HepG2 (cell line): ENCODE measurements around the gene NGDN. TPM values are rescaled to one million over a fixed set of nuclear protein-coding genes. Genes with fewer than 3 reads are reported as not detected.
A peak's percentile ranks its signal among the peaks of the same experiment; 100 is the strongest.

Source experiments
- ATAC-seq: fragments of 200-7000 bp; cut with Tn5 transposase; 3 replicates; pipeline ENCODE4 v1.9.1; 2020; ENCODE audit warnings: mild to moderate bottlenecking, moderate library complexity
- BruUV-seq: library from RNA; stranded (reverse); fragments of 400-500 nt; replicated peaks from 2 replicates; lab custom pipeline; 2021; lab: Mats Ljungman, UMichigan
- CTCF ChIA-PET: fragments of 300-600 bp; formaldehyde crosslinking; extraction: SDS; loops from one replicate; lab custom pipeline; 2021; ENCODE audit warnings: low total read pairs, inconsistent platforms, low intra/inter-chr PET ratio; lab: Yijun Ruan, JAX
- POLR2A ChIA-PET: fragments of 350-600 bp; sonication (Branson Sonifier 250); formaldehyde crosslinking; loops from one replicate; lab custom pipeline; 2020; ENCODE audit warnings: antibody characterized with exemption, inconsistent platforms; lab: Yijun Ruan, JAX
- DNase-seq: peaks from one replicate; pipeline ENCODE4 v3.0.0-alpha.2; 2015; ENCODE audit warnings: low spot score
- FAIRE-seq: peaks from 3 replicates; lab custom pipeline; 2011; peaks lifted over from hg19 to GRCh38; lab: Jason Lieb, UNC
- H2AFZ ChIP-seq: one replicate; pipeline ENCODE4 v1.6.1; 2011; ENCODE audit warnings: low read length, inconsistent platforms
- H3K27ac ChIP-seq: fragments of 300-600 bp; 3 replicates; pipeline ENCODE4 v1.8.0; 2011; ENCODE audit warnings: mixed run types, mild to moderate bottlenecking, mixed read lengths, low read length, inconsistent platforms; ENCODE audit not compliant: insufficient read depth; ENCODE audit errors: extremely low read length
- H3K27me3 ChIP-seq, 2 experiments: fragments of 200-600 bp in 1 of 2; 2 replicates in 1 of 2; 3 replicates in 1 of 2; pipeline versions ENCODE4 v1.6.0 to v1.8.0; 2011; ENCODE audit warnings: low read length in 2 of 2, mild to moderate bottlenecking in 2 of 2, moderate library complexity in 2 of 2, inconsistent platforms in 1 of 2; ENCODE audit not compliant: insufficient read depth in 2 of 2, control insufficient read depth in 1 of 2
- H3K36me3 ChIP-seq, 2 experiments: fragments of 200-600 bp in 1 of 2; replicated peaks in 1 of 2; 2 replicates in 1 of 2; 3 replicates in 1 of 2; pipeline versions ENCODE4 v1.5.1 to v1.8.0; 2011; ENCODE audit warnings: low read length in 2 of 2, inconsistent platforms in 1 of 2; ENCODE audit not compliant: insufficient read depth in 2 of 2, control insufficient read depth in 1 of 2
- H3K4me1 ChIP-seq: 2 replicates; pipeline ENCODE4 v1.5.1; 2012; ENCODE audit warnings: low read length, inconsistent platforms; ENCODE audit not compliant: insufficient read depth
- H3K4me2 ChIP-seq: 2 replicates; pipeline ENCODE4 v1.6.0; 2011; ENCODE audit warnings: low read depth, low read length, inconsistent platforms
- H3K4me3 ChIP-seq, 3 experiments: fragments of 200-600 bp in 1 of 3; sonication (generic), shearing (Covaris generic) in 1 of 3; replicated peaks in 1 of 3; 2 replicates each; pipeline ENCODE4 v1.5.1; 2011 to 2016; ENCODE audit warnings: low read length in 3 of 3, inconsistent platforms in 2 of 3, low read depth in 2 of 3, mild to moderate bottlenecking in 2 of 3, control low read depth in 1 of 3, mixed read lengths in 1 of 3; ENCODE audit not compliant: insufficient read depth in 1 of 3
- H3K79me2 ChIP-seq: one replicate; pipeline ENCODE4 v1.6.1; 2011; ENCODE audit warnings: low read length, inconsistent platforms; ENCODE audit not compliant: insufficient read depth
- H3K9ac ChIP-seq: 2 replicates; pipeline ENCODE4 v1.6.0; 2011; ENCODE audit warnings: mild to moderate bottlenecking, low read depth, low read length, inconsistent platforms; ENCODE audit not compliant: insufficient read depth
- H3K9me3 ChIP-seq: 2 replicates; pipeline ENCODE4 v1.5.1; 2012; ENCODE audit warnings: mild to moderate bottlenecking, low read length
- H4K20me1 ChIP-seq: 2 replicates; pipeline ENCODE4 v1.6.0; 2011; ENCODE audit warnings: inconsistent platforms, mild to moderate bottlenecking, low read length, moderate library complexity; ENCODE audit not compliant: insufficient read depth
- ARID2 ChIP-seq: sonication (generic); formaldehyde crosslinking; IDR thresholded peaks from 2 replicates; pipeline ENCODE4 v1.8.1; 2022; ENCODE audit warnings: mild to moderate bottlenecking, missing genetic modification reagents, borderline replicate concordance
- CAMTA2 ChIP-seq: sonication (generic); formaldehyde crosslinking; IDR thresholded peaks from 2 replicates; pipeline ENCODE4 v1.4.0; 2020; ENCODE audit warnings: mild to moderate bottlenecking, missing genetic modification reagents, borderline replicate concordance
- EEA1 ChIP-seq: sonication (generic); formaldehyde crosslinking; IDR thresholded peaks from 2 replicates; pipeline ENCODE4 v1.5.1; 2020; ENCODE audit warnings: mild to moderate bottlenecking, missing genetic modification reagents, borderline replicate concordance
- HNRNPK ChIP-seq: fragments of 200-400 bp; formaldehyde crosslinking; IDR thresholded peaks from 2 replicates; pipeline ENCODE4 v1.6.1; 2018; ENCODE audit warnings: low read length, low read depth, moderate library complexity, mild to moderate bottlenecking; ENCODE audit not compliant: poor library complexity, severe bottlenecking
- PHF5A ChIP-seq: IDR thresholded peaks from one replicate; pipeline ENCODE4 v1.6.1; 2018; ENCODE audit warnings: low read depth, missing genetic modification reagents; ENCODE audit not compliant: unreplicated experiment
- SKIL ChIP-seq: sonication (generic); formaldehyde crosslinking; IDR thresholded peaks from 2 replicates; pipeline ENCODE4 v1.8.0; 2022; ENCODE audit warnings: missing genetic modification reagents, mild to moderate bottlenecking, moderate library complexity, borderline replicate concordance
- SRSF1 ChIP-seq: fragments of 200-400 bp; formaldehyde crosslinking; optimal IDR thresholded peaks from 2 replicates; pipeline ENCODE3; 2017; ENCODE audit warnings: mild to moderate bottlenecking, low read depth, low read length, moderate library complexity
- TARDBP ChIP-seq: sonication (generic); formaldehyde crosslinking; IDR thresholded peaks from 2 replicates; pipeline ENCODE4 v1.8.0; 2022; ENCODE audit warnings: mild to moderate bottlenecking, missing genetic modification reagents
- TOPORS ChIP-seq: sonication (generic); formaldehyde crosslinking; IDR thresholded peaks from 2 replicates; pipeline ENCODE4 v1.8.0; 2023; ENCODE audit warnings: mild to moderate bottlenecking, missing genetic modification reagents
- ZBTB8A ChIP-seq: sonication (generic); formaldehyde crosslinking; IDR thresholded peaks from 2 replicates; pipeline ENCODE4 v1.4.0; 2020; ENCODE audit warnings: mild to moderate bottlenecking, low read depth, missing genetic modification reagents, borderline replicate concordance
- ZNF367 ChIP-seq: sonication (generic); formaldehyde crosslinking; IDR thresholded peaks from 2 replicates; pipeline ENCODE4 v1.4.0; 2020; ENCODE audit warnings: missing genetic modification reagents, borderline replicate concordance
- ZNF512B ChIP-seq: sonication (generic); formaldehyde crosslinking; IDR thresholded peaks from 2 replicates; pipeline ENCODE4 v1.5.1; 2020; ENCODE audit warnings: missing genetic modification reagents, mild to moderate bottlenecking, borderline replicate concordance
- ZNF740 ChIP-seq: sonication (generic); formaldehyde crosslinking; IDR thresholded peaks from 2 replicates; pipeline ENCODE4 v1.4.0; 2020; ENCODE audit warnings: missing genetic modification reagents
- ZNF780A ChIP-seq: sonication (generic); formaldehyde crosslinking; IDR thresholded peaks from 2 replicates; pipeline ENCODE4 v1.8.0; 2022; ENCODE audit warnings: mild to moderate bottlenecking, missing genetic modification reagents, moderate library complexity
- WGBS: methylation state at CpG from one replicate; pipeline ENCODE4 v1.1.6; 2017; ENCODE audit warnings: low lambda C conversion rate; 5-methylcytosine and 5-hydroxymethylcytosine counted together
- in situ Hi-C: cut with HindIII; loops from 2 replicates; pipeline ENCODE4 v1.10.0; 2017; ENCODE audit warnings: low pct_unique_long_range_greater_than_20kb; ENCODE audit not compliant: extremely low pct_ligation_motif_present
- intact Hi-C: fragments of 100-400 bp; cut with micrococcal nuclease; formaldehyde crosslinking; loops from one replicate; pipeline ENCODE4 v1.10.0; 2022; ENCODE audit not compliant: unreplicated experiment
- polyA plus RNA-seq, 8 experiments: library from polyadenylated mRNA; depleted of rRNA in 3 of 8; stranded (reverse) in 7 of 8; unstranded in 1 of 8; fragments of >200 nt; fragmentation: Illumina TruSeq in 4 of 8; extraction: Trizol in 4 of 8; gene quantifications; 2 replicates each; pipeline versions ENCODE4 v1.2.1 to v1.2.3, GENCODE V29; 2011 to 2016; ENCODE audit warnings: low read depth in 4 of 8, missing spikeins in 1 of 8, mixed read lengths in 1 of 8; ENCODE audit not compliant: insufficient read depth in 1 of 8
- total RNA-seq, 5 experiments: library from RNA; depleted of rRNA; stranded (reverse); fragments of >200 nt; fragmentation: Illumina TruSeq; extraction: Trizol; gene quantifications; 2 replicates each; pipeline ENCODE4 v1.2.3, GENCODE V29; 2016; ENCODE audit warnings: low read depth in 1 of 5

Gene NGDN
- total and polyA plus RNA-seq, 2 of the 13 experiments (the other 11 are each of a cell fraction or from before 2014, with no cell fraction given): 154 to 216 TPM

- TF ChIP-seq EEA1 (CRISPR knock-in tag) (no peak), TARDBP (CRISPR knock-in tag) (0 out of 2 replicates have a peak, but pooled peaks have one; percentile 14), ARID2 (CRISPR knock-in tag) (peak; percentile 71; the same call in 1 of the 2 replicates), ZNF512B (no peak), PHF5A (CRISPR knock-in tag) (no peak)
Observed at GRCh38 chr14:23481362-23481970, 12.0 kb downstream of the NGDN start (continued).

- Histone ChIP-seq H3K9ac (no peak overlapping the region), H2AFZ (no peak overlapping the region), H4K20me1 (peaks cover 10% of the 10 kb centered on the region; the same call in 1 of the 2 replicates), H3K9me3 (no peaks in the 10 kb centered on the region), H3K79me2 (no peaks in the 10 kb centered on the region), H3K27ac (no peak overlapping the region), H3K36me3 (peaks cover 36 to 72% of the 10 kb centered on the region in 2 experiments), H3K4me3 (no peak overlapping the region), H3K27me3 (no peaks in the 10 kb centered on the region), H3K4me2 (no peak overlapping the region), H3K4me1 (peaks cover 8% of the 10 kb centered on the region)
- intact Hi-C loops: no loop called here
- ATAC-seq (no peak), FAIRE-seq (no peak), DNase-seq (no peak)
- POLR2A ChIA-PET: interaction anchor here (1.1 to 1.5 kb wide), 3 partner anchors 13 to 79 kb away, joined by 3 to 4 read pairs (median 4); partner anchors contain the start of gene NGDN
- CTCF ChIA-PET: interaction anchor here (3.5 to 9.7 kb wide), 2 partner anchors 58 to 78 kb away, joined by 17 to 275 read pairs; partner anchors contain the start of gene THTPA
- in situ Hi-C loops: loop anchor here (5.0 kb wide), 1 partner anchor 75 kb away; the partner anchor contains the start of gene THTPA
- 91% methylated on average over 7 of the region's 7 CpGs for WGBS
- no TSS peak for BruUV-seq
- TF ChIP-seq ZNF367 (CRISPR knock-in tag) (no peak), SRSF1 (no peak), CAMTA2 (CRISPR knock-in tag) (no peak), HNRNPK (peak; percentile 60), ZNF740 (no peak), TOPORS (CRISPR knock-in tag) (0 out of 2 replicates have a peak, but pooled peaks have one; percentile 7), SKIL (no peak), ZNF780A (CRISPR knock-in tag) (no peak), ZBTB8A (no peak)
Observed at GRCh38 chr14:23481979-23482822, 12.7 kb downstream of the NGDN start.
